GM21529 (cell line): ENCODE data around the gene FOXJ1.
A peak's percentile ranks its signal among the peaks of the same experiment; 100 is the strongest.

Source experiments
- ATAC-seq: cut with Tn5 transposase; IDR thresholded peaks from one replicate; pipeline ENCODE4 v1.9.1; 2021; ENCODE audit not compliant: unreplicated experiment

FOXJ1 gene

DNA sequence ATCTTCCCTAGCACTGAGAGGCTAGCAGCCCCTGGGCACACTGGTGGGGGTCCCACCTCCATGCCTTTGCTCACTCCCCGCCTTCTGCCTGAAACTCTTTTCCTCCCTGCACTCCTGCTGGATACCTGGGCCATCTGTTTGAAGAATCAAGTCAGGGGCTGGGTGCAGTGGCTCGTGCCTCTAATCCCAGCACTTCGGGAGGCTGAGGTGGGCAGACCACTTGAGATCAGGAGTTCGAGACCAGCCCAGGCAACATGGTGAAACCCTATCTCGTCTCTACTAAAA lies 15.7 kb downstream of the FOXJ1 start:
- no peak for ATAC-seq

DNA sequence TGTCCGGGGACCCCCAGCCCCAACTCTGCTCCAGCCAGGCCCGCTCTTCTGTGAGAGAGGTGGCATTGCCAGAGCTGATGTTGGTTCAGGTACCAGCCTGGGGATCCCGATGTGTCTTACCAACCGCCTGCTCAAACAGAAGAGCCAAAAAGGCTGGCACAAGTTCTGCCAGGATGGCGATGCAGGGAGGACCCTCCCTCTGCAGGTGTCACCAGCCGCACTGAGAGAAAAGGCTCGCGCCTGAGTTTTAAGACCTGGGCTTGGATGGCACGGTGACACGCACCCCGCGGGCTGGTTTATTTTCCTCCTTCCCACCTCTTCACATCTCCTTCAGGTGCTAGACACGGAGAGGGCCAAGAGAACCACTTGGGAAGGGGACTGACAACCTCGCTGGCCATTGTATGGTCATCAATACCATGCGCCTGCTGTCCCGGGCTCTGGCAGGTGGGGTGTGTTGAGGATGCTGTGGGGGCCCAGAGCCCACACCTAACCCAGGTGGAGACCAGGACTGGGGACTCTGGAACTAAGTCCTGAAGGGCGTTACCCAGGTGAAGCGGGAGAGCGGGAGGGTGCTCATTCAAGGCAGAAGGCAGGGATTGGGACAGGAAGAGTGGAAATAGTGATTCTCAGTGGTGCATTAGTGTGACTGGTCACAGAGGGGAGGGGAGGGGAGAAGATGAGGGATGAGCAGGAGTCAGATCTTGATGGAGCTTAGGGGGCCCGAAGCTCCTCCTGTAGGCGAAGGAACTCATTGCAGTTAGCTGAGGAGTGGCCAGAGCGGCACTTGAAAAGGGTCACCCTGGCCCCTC lies 16.3 kb downstream of the FOXJ1 start:
- ATAC-seq: no peak

DNA sequence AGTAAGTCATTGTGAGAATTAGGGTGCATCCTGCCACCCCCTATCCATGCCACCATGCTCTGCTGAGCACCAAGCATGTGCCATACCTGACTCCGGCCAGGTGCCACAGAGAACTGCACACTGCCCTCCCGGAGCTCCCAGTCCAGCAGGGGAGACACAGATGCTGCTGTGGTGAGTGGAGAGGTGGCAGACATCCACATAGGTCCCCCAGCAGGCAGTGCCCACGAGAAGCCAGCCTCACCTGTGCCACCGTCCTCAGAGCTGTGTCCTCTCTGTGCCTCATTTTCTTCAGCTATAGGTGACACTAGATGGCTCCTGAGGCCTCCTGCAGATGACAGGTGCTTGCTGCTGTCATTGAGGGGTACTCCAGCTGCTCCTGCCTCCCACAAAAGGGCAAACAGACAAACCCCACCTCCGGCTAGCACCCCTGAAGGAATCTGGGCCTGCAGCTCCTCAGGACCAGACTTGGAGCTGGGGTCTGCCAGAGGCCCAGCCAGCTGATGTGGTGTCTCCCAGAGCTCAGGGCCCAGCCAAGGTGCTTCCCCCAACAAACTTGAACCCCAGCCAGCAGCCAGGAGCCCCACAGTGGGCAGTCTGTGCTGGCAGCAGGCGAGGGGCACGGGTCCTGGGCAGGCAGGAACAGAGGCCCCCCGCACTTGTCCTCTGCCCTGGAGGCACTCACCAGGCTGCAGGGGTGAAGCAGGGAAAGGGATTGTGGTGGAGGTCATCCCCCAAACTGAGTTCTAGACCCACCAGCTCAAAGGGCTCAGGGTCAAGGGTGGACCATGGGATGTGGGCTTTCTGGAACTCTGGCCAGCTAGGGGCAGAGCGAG lies 17.1 kb downstream of the FOXJ1 start:
- no peak for ATAC-seq

DNA sequence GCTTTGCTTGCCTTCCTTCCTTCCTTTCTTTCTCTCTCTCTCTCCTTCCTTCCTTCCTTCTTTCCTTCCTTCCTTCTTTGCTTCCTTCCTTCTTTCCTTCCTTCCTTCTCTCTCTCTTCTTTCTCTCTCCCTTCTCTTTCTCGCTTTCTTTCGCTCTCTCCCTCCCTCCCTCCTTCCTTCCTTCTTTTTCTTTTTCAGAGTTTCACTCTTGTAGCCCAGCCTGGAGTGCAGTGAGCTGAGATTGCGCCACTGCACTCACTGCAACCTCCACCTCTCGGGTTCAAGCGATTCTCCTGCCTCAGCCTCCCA lies 17.9 kb downstream of the FOXJ1 start:
- ATAC-seq: no peak

DNA sequence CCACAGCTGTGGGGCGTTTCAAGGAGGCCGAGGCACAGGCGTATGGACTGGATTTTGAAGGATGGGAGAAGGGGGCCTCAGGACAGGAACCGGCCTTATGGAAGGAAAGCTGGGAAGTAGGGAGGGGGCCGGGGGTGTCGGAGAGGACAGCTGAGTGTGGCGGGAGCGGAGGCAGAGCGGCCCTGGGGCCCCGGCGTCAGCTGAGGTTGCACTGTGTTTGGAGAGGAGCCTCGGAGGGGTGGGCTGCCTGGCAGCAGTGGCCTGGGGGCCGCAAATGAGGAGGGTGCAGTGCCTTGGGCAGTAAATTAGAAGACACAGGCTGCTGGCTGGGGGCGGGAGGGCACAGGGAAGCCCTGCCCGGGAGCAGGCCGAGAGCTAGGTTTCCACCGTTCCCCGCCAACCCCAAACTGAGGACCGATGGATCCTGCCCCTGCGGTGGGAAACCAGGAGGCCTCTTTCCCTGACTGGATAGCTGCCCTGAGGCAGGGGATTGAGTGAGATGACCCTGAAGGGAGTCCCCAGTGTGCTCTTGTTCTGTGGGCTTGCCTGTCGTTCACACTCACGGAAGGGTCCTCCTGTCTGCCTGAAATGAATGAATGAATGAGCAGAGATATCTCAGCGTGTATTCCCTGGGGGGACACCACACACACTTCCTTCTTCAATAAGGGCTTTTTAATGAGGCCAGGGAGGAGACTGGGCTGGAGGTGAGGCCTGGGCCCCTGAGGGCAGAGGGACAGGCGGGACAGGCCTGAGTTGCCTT lies 18.4 kb downstream of the FOXJ1 start:
- ATAC-seq: no peak

DNA sequence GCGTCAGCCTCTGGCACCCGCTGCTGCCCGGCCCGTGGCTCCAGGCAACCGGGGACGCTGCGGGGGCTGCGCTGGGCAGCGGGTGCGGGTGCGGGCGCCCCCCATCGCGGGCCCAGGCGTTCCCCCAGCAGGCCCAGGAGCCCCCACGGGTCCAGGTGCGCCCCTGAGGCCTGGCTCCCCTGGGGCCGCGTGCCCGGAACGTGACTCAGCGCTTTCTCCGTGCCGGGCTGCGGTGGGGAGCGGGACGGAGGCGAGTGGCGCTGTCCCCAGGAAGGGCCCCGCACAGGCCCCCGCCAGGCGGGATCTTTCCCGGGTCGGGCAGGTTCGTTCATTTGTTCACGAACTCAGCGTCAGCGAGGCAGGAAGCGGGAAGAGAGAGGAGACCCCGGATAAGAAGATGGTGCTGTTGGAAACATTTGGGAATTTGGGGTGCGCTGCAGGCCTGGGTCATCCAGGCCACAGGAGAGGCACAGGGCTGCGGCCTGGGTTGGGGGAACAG lies 19.1 kb downstream of the FOXJ1 start:
- ATAC-seq: no peak

DNA sequence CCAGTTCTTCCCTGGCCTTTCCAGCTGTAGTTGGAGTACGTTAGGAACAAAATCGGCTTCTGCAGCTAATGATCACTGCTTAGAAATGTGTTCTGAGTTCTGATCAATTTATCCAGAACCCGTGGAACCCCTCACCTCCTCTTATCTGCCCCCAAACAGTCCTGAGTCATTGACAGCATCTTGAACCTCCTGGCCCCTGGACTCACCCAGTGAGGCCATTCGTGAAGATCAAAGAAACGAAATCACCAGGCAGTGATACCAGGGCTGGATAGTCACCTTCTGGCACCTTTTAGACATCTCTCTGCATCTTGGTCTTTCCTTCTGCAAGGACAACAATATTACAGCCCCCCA lies 20.4 kb downstream of the FOXJ1 start:
- no peak for ATAC-seq

DNA sequence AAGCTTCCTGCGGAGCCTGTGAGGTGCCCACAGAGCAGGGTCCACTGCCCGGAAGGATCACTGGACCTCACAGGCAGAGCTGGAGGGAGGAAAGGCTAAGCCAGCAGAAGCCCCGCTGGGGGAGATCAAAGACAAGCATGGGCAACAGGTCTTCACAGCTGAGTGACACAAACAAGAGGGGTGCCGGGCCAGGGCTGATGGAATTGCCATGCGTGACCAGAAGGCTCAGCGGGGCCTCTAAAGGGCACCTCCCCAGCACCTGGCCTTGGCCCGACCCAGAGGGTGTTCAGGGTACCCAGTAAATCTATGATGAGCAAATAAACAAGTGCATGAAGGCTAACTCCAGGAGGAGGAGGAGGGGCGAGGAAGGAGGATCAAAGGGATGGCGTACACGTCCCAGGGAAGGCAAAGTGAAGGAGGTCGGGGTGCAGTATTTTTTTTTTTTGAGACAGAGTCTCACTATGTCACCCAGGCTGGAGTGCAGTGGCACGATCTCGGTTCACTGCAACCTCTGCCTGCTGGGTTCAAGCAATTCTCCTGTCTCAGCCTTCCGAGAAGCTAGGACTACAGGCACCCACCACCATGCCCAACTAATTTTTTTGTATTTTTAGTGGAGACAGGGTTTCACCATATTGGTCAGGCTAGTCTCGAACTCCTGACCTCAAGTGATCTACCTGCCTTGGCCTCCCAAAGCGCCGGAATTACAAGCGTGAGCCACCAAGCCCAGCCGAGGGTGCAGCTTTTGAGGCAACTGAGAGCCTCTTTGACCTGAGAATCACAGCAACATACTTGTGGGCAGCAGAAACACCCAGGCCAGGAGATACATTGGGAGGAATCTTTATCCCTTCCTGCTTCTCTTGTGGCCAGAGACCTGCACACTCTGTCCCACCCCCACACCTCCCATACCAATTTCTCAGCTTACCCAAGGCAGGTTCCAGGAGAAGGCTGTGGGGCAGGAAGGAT lies 21.4 kb downstream of the FOXJ1 start:
- no peak for ATAC-seq

DNA sequence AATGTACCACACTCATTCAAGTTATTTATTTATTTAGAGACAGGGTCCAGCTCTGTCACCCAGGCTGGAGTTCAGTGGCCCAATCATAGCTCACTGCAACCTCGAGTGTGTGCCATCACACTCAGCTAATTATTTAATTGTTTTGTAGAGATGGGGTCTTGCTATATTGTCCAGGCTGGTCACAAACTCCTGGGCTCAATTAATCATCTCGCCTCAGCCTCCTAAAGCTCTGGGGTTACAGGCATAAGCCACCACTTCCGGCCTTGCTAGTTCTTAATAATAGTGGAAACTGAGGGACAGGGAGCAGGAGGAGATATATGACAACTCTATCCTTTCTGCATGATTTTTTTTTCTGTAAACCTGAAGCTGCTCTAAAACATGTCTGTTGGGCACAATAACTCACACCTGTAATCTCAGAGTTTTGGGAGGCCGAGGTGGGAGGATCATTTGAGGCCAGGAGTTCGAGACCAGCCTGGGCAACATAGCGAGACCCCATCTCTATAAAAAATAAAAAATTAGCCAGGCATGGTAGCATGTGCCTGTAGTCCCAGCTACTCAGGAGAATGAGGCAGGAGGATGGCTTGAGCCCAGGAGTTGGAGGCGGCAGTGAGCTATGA lies 25.8 kb downstream of the FOXJ1 start:
- ATAC-seq: no peak

DNA sequence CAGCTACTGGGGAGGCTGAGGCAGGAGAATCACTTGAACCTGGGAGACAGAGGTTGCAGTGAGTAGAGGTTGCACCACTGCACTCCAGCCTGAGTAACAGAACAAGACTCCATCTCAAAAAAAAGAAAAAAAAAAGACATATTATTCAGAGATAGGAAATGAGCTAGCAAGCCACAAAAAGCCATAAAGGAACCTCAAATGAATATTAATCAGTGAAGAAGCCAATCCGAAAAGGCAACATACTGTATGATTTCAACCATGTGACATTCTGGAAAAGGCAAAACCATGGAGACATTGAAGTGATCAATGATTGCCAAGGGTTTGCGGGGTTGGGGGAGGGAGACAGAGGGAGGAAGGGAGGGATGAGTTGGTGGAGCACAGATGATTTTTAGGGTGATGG lies 29.1 kb downstream of the FOXJ1 start:
- ATAC-seq: no peak

DNA sequence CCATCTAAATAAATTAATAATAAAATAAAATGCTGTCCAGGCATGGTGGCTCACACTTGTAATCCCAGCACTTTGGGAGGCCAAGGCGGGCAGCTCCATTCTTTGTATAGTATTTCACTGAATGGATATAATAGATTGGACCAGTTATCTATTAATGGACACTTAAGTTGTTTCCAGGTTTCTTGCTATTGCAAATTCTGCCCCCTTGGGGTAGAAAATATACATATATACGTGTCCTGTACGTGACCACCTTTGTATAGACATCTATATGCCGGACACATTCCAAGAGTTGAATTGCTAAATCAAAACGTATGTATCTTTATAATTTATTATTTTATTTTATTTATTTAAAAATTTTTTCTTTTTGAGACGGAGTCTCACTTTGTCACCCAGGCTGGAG lies 33.5 kb downstream of the FOXJ1 start:
- ATAC-seq: no peak

DNA sequence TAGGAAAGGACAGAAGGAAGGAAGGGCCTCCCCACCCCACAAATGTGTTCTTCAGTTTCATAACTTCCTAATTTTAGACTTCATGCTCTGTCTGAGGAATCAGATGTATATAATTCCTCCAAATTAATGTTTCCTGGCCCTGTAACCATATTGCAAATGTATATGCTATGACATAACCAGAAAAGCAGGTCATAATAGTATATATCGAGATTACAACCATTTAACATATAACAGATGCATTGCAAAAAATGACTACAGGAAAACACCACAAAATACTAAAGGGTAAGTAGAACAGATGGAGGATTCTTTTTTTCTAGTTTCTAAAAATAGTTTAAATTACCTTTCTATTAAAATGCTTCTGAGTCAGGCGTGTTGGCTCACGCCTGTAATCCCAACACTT lies 34.3 kb downstream of the FOXJ1 start:
- no peak for ATAC-seq

DNA sequence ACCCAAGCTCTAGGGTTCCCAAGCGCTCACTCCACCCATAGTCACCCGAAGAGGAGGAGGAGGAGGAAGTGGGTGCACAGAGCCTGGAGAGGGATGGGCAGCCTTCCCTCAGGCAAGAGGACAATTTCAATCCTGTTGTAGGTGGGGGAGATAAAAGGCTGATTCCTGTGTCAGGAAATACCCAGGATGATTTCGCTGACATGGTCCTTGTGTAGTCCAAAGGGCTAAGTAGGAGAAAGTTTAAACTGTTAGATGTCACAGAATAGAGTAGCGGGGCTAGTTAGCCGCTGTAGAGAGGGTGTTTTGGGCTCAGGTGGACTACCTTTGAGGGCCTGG lies 36.2 kb downstream of the FOXJ1 start:
- no peak for ATAC-seq

DNA sequence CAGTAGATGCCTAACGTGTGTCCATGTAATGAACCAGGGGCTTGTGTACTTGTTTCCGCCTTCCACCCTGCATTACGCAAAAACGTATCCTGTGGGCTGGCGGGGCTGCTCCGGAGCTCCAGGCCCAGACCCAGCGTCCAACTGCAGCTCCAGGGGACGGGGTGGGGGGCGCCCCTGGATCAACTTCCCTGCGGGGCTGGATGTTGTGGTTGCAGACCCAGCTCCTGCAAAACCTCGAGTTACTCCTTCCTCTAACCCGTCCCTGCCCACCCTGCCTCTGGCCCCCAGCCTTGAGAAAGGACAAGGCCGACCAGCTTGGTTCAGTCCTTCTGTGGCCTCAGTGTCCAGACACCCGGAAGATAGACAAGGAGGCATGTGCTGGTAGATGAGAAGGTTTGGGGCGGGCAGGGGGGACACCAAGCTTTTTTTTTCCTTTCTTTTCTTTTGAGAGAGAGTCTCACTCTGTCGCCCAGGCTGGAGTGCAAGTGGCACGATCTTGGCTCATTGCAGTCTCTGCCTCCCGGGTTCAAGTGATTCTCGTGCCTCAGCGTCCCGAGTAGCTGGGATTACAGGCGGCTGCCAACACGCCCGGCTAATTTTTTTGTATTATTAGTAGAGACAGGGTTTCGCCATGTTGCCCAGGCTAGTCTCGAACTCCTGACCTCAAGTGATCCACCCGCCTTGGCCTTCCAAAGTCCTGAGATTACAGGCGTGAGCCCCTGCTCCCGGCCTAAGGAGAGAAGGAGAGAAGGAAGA lies 36.7 kb downstream of the FOXJ1 start:
- ATAC-seq: no peak

DNA sequence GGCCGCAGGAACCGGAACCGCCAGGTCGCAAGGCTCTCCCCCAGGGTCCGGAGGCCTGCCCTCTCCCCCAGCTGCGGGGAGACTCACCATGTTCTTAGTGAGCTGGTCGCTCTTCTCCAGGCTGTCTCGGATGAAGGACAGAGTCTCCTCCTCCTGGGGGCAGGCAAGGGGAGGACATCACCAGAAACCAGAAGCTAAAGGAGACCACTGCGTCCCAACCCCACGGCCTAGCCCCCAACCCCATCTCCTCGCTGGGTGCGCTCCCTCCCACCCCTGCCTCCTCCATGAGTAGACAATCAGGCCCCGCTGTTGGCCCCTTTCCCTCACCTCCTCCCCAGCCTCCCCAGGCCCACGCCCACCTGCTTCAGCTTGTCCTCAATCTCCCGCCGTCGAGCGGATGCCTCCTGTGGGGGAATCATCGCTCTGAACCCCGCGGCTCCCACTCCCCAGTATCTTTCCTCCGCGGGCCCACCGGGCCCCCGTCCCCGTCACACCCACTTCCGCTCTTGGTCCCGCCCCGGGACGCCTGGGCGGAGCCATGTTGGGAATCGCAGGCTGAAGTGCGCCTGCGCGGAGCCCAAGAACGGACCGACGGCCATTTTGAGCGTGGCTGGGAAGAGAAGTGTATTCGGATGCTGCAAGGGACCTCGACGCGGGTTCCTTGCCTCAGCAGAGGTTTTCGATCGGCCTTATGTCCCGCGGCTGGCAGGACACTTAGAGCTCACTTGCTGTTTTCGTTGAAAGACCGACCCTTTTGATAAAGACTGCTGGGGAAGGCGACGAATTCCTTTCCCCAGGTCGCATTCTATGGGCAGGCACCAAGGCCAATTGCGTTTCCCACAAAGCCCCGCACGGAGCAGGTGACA lies 37.5 kb downstream of the FOXJ1 start, which contains the start of gene EXOC7:
TSS of gene EXOC7 (minus strand) at position 514 of the 866 bp plus-strand sequence. CDS start at position 419, 95 bp downstream.
- ATAC-seq: peak; percentile 88

DNA sequence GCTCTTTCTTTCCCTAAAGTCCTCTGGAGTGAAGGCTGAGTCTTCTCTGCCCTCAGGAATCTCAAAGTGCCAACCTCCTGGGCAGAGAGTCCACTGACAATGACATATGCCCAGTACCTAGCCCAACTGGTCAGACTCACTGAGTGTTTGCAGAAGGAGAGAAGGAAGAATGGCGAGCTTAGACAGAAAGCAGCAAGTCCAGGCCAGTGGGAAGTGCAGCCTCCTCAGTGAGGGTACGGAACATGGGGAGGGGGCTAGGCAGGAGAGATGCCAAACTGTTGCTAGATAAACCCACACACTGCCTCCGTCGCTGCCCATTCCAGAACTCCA lies 38.1 kb downstream of the FOXJ1 start:
- ATAC-seq: no peak

DNA sequence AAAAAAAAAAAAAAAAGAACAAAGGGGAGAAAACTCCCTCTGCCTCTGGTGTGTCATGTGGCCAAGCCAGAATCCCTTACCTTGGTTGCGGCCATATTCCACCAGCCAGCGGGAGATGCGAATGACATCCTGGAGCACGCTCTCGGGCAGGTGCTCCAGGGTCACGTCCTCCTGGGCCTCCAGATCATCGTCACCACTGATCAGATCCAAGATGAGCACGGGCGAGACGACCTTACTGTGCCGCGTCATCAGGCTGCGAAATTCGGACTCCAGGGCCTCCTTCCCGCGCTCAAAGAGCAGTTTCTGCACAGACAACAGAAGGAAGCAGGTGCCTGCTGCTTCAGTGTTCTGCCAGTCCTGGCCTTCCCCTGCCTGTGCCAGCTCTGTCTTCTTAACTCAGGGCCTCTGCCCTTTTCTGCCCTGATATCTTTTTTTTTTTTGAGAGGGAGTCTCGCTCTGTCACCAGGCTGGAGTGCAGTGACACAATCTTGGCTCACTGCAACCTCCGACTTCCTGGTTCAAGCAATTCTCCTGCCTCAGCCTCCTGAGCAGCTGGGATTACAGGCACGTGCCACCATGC lies 43.2 kb downstream of the FOXJ1 start:
- ATAC-seq: no peak

DNA sequence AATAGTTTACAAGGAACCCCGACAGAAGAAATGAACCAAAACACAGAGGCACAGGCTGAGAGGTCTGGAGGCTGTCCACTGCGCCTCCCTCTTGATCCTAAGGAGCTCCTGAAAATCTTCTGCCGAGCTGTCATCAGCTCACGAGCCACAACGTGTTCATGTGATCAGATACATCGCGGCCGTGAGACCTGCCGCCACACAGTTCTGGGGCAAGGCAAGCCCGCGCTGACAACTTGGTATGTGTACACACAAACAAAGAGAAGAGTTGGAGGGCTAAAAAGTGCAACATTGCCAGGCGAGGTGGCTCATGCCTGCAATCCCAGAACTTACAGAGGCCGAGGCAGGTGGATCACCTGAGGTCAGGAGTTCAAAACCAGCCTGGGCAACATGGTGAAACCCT lies 45.1 kb downstream of the FOXJ1 start:
- no peak for ATAC-seq

DNA sequence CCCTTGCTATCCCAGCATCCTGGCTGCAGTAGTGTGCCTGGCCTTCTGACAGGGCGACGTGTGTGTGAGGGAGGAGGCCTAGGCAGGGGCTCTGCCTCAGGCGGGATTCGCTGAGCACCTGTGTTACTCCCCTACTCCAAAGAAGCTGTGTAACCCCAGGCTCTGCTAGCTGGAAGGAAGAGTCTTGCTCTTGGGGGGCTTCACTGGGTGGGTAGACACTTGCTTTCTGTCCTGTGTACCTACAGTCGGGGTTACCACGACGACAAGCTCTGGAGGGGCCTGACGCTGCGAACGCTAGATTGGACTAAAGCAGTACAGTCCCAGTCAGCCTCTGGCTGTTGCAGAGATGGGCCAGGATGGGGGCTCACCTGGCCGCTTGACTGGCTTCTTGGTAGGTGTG lies 47.0 kb downstream of the FOXJ1 start:
- no peak for ATAC-seq
